Measurements from ENCODE around the gene ZP1.
A peak's percentile ranks its signal among the peaks of the same experiment; 100 is the strongest.

The ZP1 gene

DNA sequence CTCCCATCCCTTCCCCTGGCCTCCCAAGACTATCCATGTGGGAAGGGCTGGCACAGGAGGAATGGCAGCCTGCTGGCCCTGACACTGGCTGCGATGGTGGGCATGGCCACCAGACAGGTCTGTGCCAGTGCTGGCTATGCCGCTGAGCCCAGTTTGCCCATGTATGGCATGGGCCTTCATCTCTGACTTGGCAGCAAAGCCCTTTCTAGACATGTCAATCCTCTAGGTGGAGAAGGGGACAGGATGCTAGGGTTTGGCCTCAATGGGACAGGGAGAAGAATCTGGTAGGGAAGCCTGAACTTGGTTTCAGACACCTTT lies 8.8 kb downstream of the ZP1 start:
- TF ChIP-seq, protein P1, sequence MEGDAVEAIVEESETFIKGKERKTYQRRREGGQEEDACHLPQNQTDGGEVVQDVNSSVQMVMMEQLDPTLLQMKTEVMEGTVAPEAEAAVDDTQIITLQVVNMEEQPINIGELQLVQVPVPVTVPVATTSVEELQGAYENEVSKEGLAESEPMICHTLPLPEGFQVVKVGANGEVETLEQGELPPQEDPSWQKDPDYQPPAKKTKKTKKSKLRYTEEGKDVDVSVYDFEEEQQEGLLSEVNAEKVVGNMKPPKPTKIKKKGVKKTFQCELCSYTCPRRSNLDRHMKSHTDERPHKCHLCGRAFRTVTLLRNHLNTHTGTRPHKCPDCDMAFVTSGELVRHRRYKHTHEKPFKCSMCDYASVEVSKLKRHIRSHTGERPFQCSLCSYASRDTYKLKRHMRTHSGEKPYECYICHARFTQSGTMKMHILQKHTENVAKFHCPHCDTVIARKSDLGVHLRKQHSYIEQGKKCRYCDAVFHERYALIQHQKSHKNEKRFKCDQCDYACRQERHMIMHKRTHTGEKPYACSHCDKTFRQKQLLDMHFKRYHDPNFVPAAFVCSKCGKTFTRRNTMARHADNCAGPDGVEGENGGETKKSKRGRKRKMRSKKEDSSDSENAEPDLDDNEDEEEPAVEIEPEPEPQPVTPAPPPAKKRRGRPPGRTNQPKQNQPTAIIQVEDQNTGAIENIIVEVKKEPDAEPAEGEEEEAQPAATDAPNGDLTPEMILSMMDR (IDR thresholded peaks at IDR 0.05; ENCODE audit: insufficient read depth, missing control alignments), result no peak
- FAIRE-seq (no peak), DNase-seq (ENCODE audit: insufficient read length, low spot score) (no peak)

DNA sequence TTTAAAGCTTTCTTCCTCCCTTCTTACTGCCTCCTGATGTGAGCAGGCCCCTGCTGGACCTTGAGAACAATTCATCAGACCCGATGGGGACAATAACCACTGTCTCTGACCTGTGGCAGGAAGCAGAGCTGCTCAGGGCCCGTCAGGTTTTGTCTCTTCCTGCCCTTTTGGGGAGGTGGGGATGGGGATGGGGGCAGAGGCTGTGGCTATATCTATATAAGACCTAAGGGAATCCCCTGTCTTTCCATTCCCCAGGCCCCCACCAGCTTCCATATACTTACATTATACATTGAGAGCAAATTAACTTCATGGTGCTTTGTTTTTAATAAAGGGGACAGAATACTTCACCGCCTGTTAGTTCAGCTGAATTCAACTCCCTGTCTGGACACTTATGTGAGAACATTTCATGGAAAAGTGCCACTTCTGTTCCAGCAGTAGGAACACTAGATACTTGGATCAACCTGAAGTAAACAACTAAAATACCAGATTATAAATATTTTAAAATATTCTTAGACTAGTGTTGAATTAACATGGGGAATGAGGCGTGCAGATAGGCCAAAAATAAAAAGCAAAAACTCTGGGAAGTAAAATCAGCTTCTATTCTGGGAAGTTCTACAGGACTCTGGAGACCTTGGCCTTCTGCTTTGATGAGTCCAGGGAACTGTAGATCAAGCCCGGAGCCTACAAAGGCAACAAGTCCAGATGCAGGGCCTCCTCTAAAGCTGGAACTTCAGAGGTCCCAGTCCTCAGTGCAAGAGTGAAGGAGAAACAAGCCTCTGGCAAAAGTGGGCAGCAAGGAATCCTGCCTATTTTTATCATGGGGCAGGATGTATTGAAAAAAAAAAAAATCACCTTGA lies 11.1 kb downstream of the ZP1 start:
- FAIRE-seq (no peak), DNase-seq (ENCODE audit: insufficient read length, low spot score) (no peak)
- TF ChIP-seq, protein P1 (IDR thresholded peaks at IDR 0.05; ENCODE audit: insufficient read depth, missing control alignments), result no peak

DNA sequence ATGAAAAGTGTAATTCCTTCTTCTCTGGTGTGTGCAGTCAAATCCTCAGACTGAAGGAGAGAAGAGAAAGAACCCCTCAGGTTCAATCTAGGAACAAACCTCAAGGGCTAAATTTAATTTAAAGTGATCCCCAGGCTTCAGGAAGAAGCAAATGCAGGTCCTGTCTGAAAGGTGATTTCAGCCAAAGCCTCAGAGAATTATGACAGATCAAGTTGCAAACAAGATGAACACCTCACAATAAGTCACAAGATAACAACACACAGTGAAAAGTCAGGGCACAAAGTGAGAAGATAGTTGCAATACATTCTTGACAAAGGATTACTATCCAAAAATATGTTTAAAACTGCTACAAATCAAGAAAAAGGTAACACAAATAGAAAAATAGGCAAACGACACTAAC lies 11.8 kb downstream of the ZP1 start:
- DNase-seq (ENCODE audit: insufficient read length, low spot score) (no peak), FAIRE-seq (no peak)
- TF ChIP-seq, protein P1 (IDR thresholded peaks at IDR 0.05; ENCODE audit: insufficient read depth, missing control alignments), result no peak

DNA sequence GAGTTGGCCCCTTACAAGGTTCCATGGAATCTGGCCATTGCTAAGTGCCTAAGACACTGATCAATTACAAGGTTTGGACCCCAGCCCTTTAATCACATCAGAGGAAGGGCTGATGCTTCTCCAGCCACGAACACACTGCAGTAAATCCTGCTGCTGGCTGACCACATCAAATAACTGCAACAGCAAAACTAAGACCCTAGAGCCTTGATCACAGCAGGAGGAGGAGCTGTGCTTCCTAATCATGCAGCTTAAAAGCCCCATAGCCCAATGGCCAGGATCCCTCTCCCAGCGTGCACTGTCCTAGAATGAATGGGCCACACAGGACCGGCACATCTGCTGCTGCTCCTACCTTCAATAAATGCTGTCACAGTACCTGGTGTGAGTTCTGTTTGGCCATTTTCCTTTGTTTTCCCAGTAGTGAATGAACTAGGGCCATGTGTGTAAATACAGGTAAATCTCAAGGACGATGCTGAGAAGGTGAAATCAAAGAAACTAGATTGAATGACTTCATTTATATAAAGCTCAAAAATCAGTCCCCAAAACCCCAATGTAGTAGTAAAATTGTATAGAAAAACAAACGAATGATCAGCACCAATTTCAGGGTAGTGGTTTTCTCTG lies 12.7 kb downstream of the ZP1 start:
- FAIRE-seq, result no peak
- TF ChIP-seq, protein P1 (IDR thresholded peaks at IDR 0.05; ENCODE audit: insufficient read depth, missing control alignments), result no peak

DNA sequence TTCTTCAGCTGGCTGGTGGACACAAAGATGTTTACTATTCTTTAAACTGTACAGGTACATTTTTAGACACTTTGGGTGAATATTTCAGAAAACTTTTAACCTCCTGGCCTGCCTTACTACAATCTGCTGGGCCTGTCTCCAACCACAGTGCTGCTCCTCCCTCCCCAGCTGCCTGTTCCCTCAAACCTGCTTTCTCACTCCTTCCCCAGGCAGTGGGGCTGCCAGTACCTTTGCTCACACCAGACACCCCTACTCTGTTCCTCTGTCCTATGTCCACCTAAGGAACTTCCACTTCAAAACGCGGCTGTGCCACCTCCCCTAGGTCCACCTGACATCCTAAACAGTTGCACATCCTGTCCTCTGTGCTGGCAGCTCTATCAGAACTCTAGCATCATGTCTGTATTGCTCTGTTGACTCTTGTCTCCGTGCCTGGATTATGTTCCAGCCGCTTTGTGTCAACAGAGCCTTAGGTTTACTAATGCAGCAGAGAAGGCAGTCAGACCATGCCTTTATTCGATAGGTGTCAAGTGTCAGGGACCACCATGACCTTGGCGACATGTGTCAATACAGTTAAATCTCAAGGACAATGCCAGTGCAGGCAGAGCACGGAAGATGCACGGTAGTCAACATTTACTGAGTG lies 13.4 kb downstream of the ZP1 start:
- TF ChIP-seq, protein P1 (IDR thresholded peaks at IDR 0.05; ENCODE audit: insufficient read depth, missing control alignments), result no peak
- FAIRE-seq, result no peak
- DNase-seq (ENCODE audit: insufficient read length, low spot score), result no peak

More for the DNA sequence above, 12.7 kb downstream of the ZP1 start:
- no peak for DNase-seq (ENCODE audit: insufficient read length, low spot score)

DNA sequence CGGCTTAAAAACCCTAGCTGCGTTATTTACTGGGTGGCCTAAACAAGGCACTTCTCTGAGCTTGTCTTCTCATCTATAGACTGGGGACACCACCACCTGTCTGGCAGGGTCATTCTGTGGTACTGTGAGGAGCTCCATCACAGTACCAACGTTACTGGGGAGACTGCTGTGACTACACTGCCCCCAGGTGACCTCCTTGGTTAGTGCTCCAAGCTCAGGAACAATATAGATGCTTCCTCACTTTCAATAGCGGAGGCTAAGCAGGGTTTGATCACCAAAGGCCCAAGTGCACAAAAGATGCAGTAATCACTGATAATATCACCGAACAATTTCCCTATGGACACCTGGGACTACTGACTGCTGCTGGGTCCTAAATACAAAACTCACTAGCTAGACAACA lies 20.2 kb downstream of the ZP1 start:
- DNase-seq (ENCODE audit: insufficient read length, low spot score) (no peak), FAIRE-seq (no peak)
- TF ChIP-seq, protein P1 (IDR thresholded peaks at IDR 0.05; ENCODE audit: insufficient read depth, missing control alignments), result peak; percentile 33
